Caco-2 (cell line): ENCODE results near the gene COCH. TPM values are rescaled to one million over a fixed set of nuclear protein-coding genes. Genes with fewer than 3 reads are reported as not detected.

Experiments used
- BruUV-seq: library from RNA; stranded (reverse); fragments of 400-500 nt; replicated peaks from 2 replicates; lab custom pipeline; 2021; lab: Mats Ljungman, UMichigan
- CTCF ChIA-PET: fragments of 300-600 bp; sonication (Branson Sonifier 250); formaldehyde crosslinking; loops from one replicate; lab custom pipeline; 2022; ENCODE audit warnings: antibody characterized with exemption; lab: Charles Lee
- POLR2A ChIA-PET: fragments of 300-600 bp; sonication (Branson Sonifier 250); formaldehyde crosslinking; loops from one replicate; lab custom pipeline; 2022; ENCODE audit warnings: antibody characterized with exemption; lab: Charles Lee
- DNase-seq, 2 experiments: peaks; one replicate each; pipeline versions ENCODE4 v3.0.0 to v3.0.0-alpha.2; 2020 to 2022
- H3K27me3 ChIP-seq: replicated peaks from 2 replicates; pipeline ENCODE4 v1.6.0; 2011; ENCODE audit warnings: low read length; ENCODE audit not compliant: control insufficient read depth, insufficient read depth
- H3K36me3 ChIP-seq: 2 replicates; pipeline ENCODE4 v1.5.1; 2011; ENCODE audit warnings: low read length; ENCODE audit not compliant: control insufficient read depth, insufficient read depth
- H3K4me1 ChIP-seq: fragments of 250-450 bp; sonication (Bioruptor Pico); 2 replicates; pipeline ENCODE4 v1.5.1; 2020; ENCODE audit warnings: mild to moderate bottlenecking
- H3K4me3 ChIP-seq: 2 replicates; pipeline ENCODE4 v1.5.1; 2011; ENCODE audit warnings: low read depth, mild to moderate bottlenecking, control low read depth, low read length
- H3K9me3 ChIP-seq: fragments of 250-450 bp; sonication (Bioruptor Pico); 2 replicates; pipeline ENCODE4 v1.5.1; 2020; ENCODE audit warnings: mild to moderate bottlenecking, moderate library complexity
- H3K27ac Mint-ChIP-seq: one replicate; pipeline ENCODE4 v1.8.0; 2022; ENCODE audit warnings: mixed read lengths; ENCODE audit not compliant: unreplicated experiment
- H3K27me3 Mint-ChIP-seq: one replicate; pipeline ENCODE4 v1.8.0; 2022; ENCODE audit warnings: mixed read lengths; ENCODE audit not compliant: insufficient read depth, unreplicated experiment
- H3K36me3 Mint-ChIP-seq: one replicate; pipeline ENCODE4 v1.8.0; 2022; ENCODE audit warnings: mild to moderate bottlenecking, mixed read lengths; ENCODE audit not compliant: insufficient read depth, unreplicated experiment
- H3K4me1 Mint-ChIP-seq: one replicate; pipeline ENCODE4 v1.8.0; 2022; ENCODE audit warnings: low read depth, mixed read lengths; ENCODE audit not compliant: unreplicated experiment
- H3K4me3 Mint-ChIP-seq: one replicate; pipeline ENCODE4 v1.8.0; 2022; ENCODE audit warnings: mild to moderate bottlenecking, moderate library complexity, mixed read lengths; ENCODE audit not compliant: unreplicated experiment
- H3K9me3 Mint-ChIP-seq: one replicate; pipeline ENCODE4 v1.8.0; 2022; ENCODE audit warnings: mixed read lengths; ENCODE audit not compliant: unreplicated experiment
- CTCF ChIP-seq, 2 experiments: fragments of 200-600 bp in 1 of 2; IDR thresholded peaks; 1 replicate in 1 of 2; 2 replicates in 1 of 2; pipeline versions ENCODE4 v1.5.1 to v1.8.0; 2011 to 2022; ENCODE audit warnings: antibody characterized with exemption in 1 of 2, control low read depth in 1 of 2, inconsistent platforms in 1 of 2, low read depth in 1 of 2, low read length in 1 of 2, mild to moderate bottlenecking in 1 of 2, moderate library complexity in 1 of 2; ENCODE audit not compliant: insufficient read depth in 1 of 2, severe bottlenecking in 1 of 2, unreplicated experiment in 1 of 2
- intact Hi-C: fragments of 100-400 bp; cut with micrococcal nuclease; formaldehyde crosslinking; loops from one replicate; pipeline ENCODE4 v1.10.0; 2022; ENCODE audit not compliant: unreplicated experiment
- total RNA-seq: library from RNA; stranded (reverse); gene quantifications from 2 replicates; pipeline ENCODE4 v1.2.3, GENCODE V29; 2022

COCH gene
- total RNA-seq, 1 experiment from 2014 or later: 32.2 TPM

GRCh38 chr14:30873308-30874119 lies 845 bp upstream of the COCH start:
- no peaks in the 10 kb centered on the region for H3K9me3 ChIP-seq
- peak overlapping the region; percentile 90 for H3K4me3 ChIP-seq
- no peaks in the 10 kb centered on the region for H3K4me1 Mint-ChIP-seq
- intact Hi-C loops: loop anchor here (5.0 to 10.0 kb wide), 2 partner anchors 146 to 219 kb away; no protein-coding TSS in a partner anchor
- no TSS peak for BruUV-seq
- H3K27me3 ChIP-seq: no peaks in the 10 kb centered on the region
- H3K9me3 Mint-ChIP-seq: no peaks in the 10 kb centered on the region
- TF ChIP-seq CTCF (IDR thresholded peaks at IDR 0.05; ENCODE audit: insufficient read depth in 1 of 2, low read depth in 1 of 2, low read length in 1 of 2, severe bottlenecking in 1 of 2, unreplicated experiment in 1 of 2): no peak
- ChIA-PET POLR2A (interaction anchor here (0.6 kb wide), 1 partner anchor 192 kb away, joined by 4 read pairs; no protein-coding TSS in a partner anchor), CTCF (interaction anchor here (1.0 kb wide), 1 partner anchor 218 kb away, joined by 5 read pairs; no protein-coding TSS in a partner anchor)
- no peaks in the 10 kb centered on the region for H3K27me3 Mint-ChIP-seq
- H3K36me3 ChIP-seq: no peaks in the 10 kb centered on the region
- peak overlapping the region; percentile 89 for H3K4me3 Mint-ChIP-seq
- no peaks in the 10 kb centered on the region for H3K4me1 ChIP-seq
- DNase-seq: peak in 1 of 2 experiments; percentile 34
- peaks cover 9% of the 10 kb centered on the region for H3K36me3 Mint-ChIP-seq
- H3K27ac Mint-ChIP-seq: no peak overlapping the region

- ChIA-PET CTCF (interaction anchor here (0.6 kb wide), 1 partner anchor 380 kb away, joined by 3 read pairs; no protein-coding TSS in a partner anchor), POLR2A (no interaction called here)
- H3K4me1 Mint-ChIP-seq: no peaks in the 10 kb centered on the region
- H3K4me3 ChIP-seq: peak overlapping the region; percentile 90
- no TSS peak for BruUV-seq
- TF ChIP-seq CTCF (IDR thresholded peaks at IDR 0.05; ENCODE audit: insufficient read depth in 1 of 2, low read depth in 1 of 2, low read length in 1 of 2, severe bottlenecking in 1 of 2, unreplicated experiment in 1 of 2): no peak
- no peaks in the 10 kb centered on the region for H3K9me3 Mint-ChIP-seq
- H3K4me1 ChIP-seq: no peaks in the 10 kb centered on the region
- peaks cover 9% of the 10 kb centered on the region for H3K36me3 Mint-ChIP-seq
- H3K27ac Mint-ChIP-seq: no peak overlapping the region
- peak; percentile 34 to 39 for DNase-seq
- peak overlapping the region; percentile 89 for H3K4me3 Mint-ChIP-seq
- intact Hi-C loops: loop anchor here (5.0 to 10.0 kb wide), 2 partner anchors 148 to 220 kb away; no protein-coding TSS in a partner anchor
- H3K36me3 ChIP-seq: no peaks in the 10 kb centered on the region
- H3K27me3 ChIP-seq: no peaks in the 10 kb centered on the region
- H3K9me3 ChIP-seq: no peaks in the 10 kb centered on the region
- no peaks in the 10 kb centered on the region for H3K27me3 Mint-ChIP-seq
Observed at GRCh38 chr14:30874999-30875787, 834 bp downstream of the COCH start.

- ChIA-PET POLR2A (no interaction called here), CTCF (no interaction called here)
- H3K27ac Mint-ChIP-seq: no peak overlapping the region
- H3K4me3 Mint-ChIP-seq: peak overlapping the region; percentile 89
- TF ChIP-seq CTCF (IDR thresholded peaks at IDR 0.05; ENCODE audit: insufficient read depth in 1 of 2, low read depth in 1 of 2, low read length in 1 of 2, severe bottlenecking in 1 of 2, unreplicated experiment in 1 of 2): no peak
- H3K9me3 Mint-ChIP-seq: no peaks in the 10 kb centered on the region
- no peak overlapping the region; the same call in 1 of the 2 replicates for H3K4me3 ChIP-seq
- H3K36me3 ChIP-seq: no peaks in the 10 kb centered on the region
- no peaks in the 10 kb centered on the region for H3K4me1 Mint-ChIP-seq
- no peaks in the 10 kb centered on the region for H3K4me1 ChIP-seq
- H3K9me3 ChIP-seq: no peaks in the 10 kb centered on the region
- no peaks in the 10 kb centered on the region for H3K27me3 ChIP-seq
- intact Hi-C loops: loop anchor here (10.0 kb wide), 1 partner anchor 221 kb away; no protein-coding TSS in a partner anchor
- H3K27me3 Mint-ChIP-seq: no peaks in the 10 kb centered on the region
- peaks cover 14% of the 10 kb centered on the region for H3K36me3 Mint-ChIP-seq
- BruUV-seq: no TSS peak
- no peak for DNase-seq
Observed at GRCh38 chr14:30875788-30876053, 1.4 kb downstream of the COCH start.
